Progenitor cell of endocrine pancreas (in vitro differentiated cells): ENCODE results near the gene SFT2D2. TPM values are rescaled to one million over a fixed set of nuclear protein-coding genes. Genes with fewer than 3 reads are reported as not detected.
"Not testable (repeated sequence)": the region's sequence is repeated elsewhere in the genome, so short reads cannot be mapped to it uniquely, and the experiment has no call there.

Experiments
- DNase-seq: peaks from one replicate; pipeline ENCODE4 v3.0.0; 2021; ENCODE audit warnings: low spot score; ENCODE audit not compliant: unreplicated experiment
- H3K27ac Mint-ChIP-seq: 2 replicates; pipeline ENCODE4 v1.8.0; 2021; ENCODE audit warnings: mild to moderate bottlenecking, moderate library complexity, mixed read lengths
- H3K27me3 Mint-ChIP-seq: 2 replicates; pipeline ENCODE4 v1.8.0; 2021; ENCODE audit warnings: mixed read lengths
- H3K36me3 Mint-ChIP-seq: 2 replicates; pipeline ENCODE4 v1.8.0; 2022; ENCODE audit warnings: mixed read lengths; ENCODE audit not compliant: insufficient read depth
- H3K4me1 Mint-ChIP-seq: 2 replicates; pipeline ENCODE4 v1.8.0; 2021; ENCODE audit warnings: low read depth, mixed read lengths
- H3K4me3 Mint-ChIP-seq: 2 replicates; pipeline ENCODE4 v1.8.0; 2021; ENCODE audit warnings: low read depth, mild to moderate bottlenecking, moderate library complexity, mixed read lengths
- H3K9me3 Mint-ChIP-seq: 2 replicates; pipeline ENCODE4 v1.8.0; 2021; ENCODE audit warnings: low read depth, mixed read lengths
- total RNA-seq: library from RNA; stranded (reverse); gene quantifications from 2 replicates; pipeline ENCODE4 v1.2.1, GENCODE V29; 2021
- TF ChIP-seq, protein P1 (sequence below): fragments of 200-600 bp; sonication (generic); IDR thresholded peaks from one replicate; pipeline ENCODE4 v1.5.0; 2021; ENCODE audit warnings: antibody characterized with exemption, mild to moderate bottlenecking; ENCODE audit not compliant: unreplicated experiment

SFT2D2 gene
- total RNA-seq, 1 donor from 2014 or later: 58.7 TPM

GRCh38 chr1:168206111-168206510 lies 19.7 kb upstream of the SFT2D2 start:
- Mint-ChIP-seq H3K9me3 (peaks cover 20% of the 10 kb centered on the region), H3K27ac (no peak overlapping the region), H3K4me3 (no peak overlapping the region), H3K27me3 (no peaks in the 10 kb centered on the region), H3K4me1 (no peaks in the 10 kb centered on the region), H3K36me3 (peaks cover 23% of the 10 kb centered on the region)
- DNase-seq: no peak
- TF ChIP-seq, protein P1, sequence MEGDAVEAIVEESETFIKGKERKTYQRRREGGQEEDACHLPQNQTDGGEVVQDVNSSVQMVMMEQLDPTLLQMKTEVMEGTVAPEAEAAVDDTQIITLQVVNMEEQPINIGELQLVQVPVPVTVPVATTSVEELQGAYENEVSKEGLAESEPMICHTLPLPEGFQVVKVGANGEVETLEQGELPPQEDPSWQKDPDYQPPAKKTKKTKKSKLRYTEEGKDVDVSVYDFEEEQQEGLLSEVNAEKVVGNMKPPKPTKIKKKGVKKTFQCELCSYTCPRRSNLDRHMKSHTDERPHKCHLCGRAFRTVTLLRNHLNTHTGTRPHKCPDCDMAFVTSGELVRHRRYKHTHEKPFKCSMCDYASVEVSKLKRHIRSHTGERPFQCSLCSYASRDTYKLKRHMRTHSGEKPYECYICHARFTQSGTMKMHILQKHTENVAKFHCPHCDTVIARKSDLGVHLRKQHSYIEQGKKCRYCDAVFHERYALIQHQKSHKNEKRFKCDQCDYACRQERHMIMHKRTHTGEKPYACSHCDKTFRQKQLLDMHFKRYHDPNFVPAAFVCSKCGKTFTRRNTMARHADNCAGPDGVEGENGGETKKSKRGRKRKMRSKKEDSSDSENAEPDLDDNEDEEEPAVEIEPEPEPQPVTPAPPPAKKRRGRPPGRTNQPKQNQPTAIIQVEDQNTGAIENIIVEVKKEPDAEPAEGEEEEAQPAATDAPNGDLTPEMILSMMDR: no peak

DNA sequence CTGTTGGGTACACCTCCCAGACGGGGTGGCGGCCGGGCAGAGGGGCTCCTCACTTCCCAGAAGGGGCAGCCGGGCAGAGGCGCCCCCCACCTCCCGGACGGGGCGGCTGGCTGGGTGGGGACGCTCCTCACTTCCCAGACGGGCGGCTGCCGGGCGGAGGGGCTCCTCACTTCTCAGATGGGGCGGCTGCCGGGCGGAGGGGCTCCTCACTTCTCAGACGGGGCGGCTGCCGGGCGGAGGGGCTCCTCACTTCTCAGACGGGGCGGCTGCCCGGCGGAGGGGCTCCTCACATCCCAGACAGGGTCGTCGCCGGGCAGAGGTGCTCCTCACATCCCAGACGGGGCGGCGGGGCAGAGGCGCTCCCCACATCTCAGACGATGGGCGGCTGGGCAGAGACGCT lies 18.1 kb upstream of the SFT2D2 start:
- Mint-ChIP-seq H3K9me3 (peaks cover 25% of the 10 kb centered on the region), H3K36me3 (peaks cover 23% of the 10 kb centered on the region)
- H3K27me3 Mint-ChIP-seq, H3K4me3 Mint-ChIP-seq, H3K27ac Mint-ChIP-seq, DNase-seq, H3K4me1 Mint-ChIP-seq: not testable (repeated sequence)

DNA sequence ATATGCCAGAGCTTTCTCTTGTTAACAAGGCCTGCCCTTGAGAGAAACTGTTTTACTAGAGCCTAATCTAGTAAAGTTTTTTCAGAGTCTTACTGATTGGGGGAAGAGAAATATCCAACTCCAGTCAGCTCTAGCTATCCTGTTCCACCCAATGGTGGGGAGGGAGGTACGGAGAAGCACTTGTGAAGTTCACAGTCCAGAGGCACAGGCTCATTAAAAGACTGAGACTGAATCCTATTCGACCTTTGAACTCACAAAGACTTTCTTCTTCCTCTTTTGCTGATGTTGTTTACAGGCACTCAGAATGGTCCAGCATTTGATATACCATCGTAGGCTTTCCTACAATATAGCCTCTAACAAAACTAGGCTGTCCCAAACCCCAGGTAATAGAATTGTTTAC lies 15.5 kb upstream of the SFT2D2 start:
- Mint-ChIP-seq H3K4me1 (no peaks in the 10 kb centered on the region), H3K9me3 (peaks cover 29% of the 10 kb centered on the region), H3K27me3 (no peaks in the 10 kb centered on the region), H3K4me3 (no peak overlapping the region), H3K36me3 (peaks cover 17% of the 10 kb centered on the region), H3K27ac (no peak overlapping the region)
- DNase-seq: no peak
- TF ChIP-seq, protein P1: no peak

DNA sequence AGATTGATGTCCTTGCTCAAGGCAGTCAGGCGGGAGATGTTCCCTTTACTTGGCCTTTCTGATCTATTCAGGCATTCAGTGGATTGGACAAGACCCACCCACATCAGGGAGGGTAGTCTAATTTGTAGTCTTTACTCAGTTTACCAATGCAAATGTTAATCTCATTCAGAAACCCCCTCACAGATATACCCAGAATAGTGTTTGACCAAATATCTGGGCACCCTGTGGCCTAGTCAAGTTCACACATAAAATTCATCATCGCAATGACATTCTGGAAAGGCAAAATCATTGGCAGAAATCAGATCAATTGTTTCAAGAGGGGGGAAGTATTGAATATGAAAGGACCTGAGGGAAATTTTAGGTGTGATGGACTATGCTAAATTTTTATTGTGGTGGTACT lies 12.5 kb upstream of the SFT2D2 start:
- Mint-ChIP-seq H3K4me1 (no peaks in the 10 kb centered on the region), H3K4me3 (no peak overlapping the region), H3K27ac (no peak overlapping the region), H3K27me3 (no peaks in the 10 kb centered on the region), H3K9me3 (peaks cover 25% of the 10 kb centered on the region), H3K36me3 (peaks cover 9% of the 10 kb centered on the region)
- TF ChIP-seq, protein P1: no peak
- no peak for DNase-seq

GRCh38 chr1:168216171-168216570 lies 9.6 kb upstream of the SFT2D2 start:
- Mint-ChIP-seq H3K36me3 (peaks cover 4% of the 10 kb centered on the region), H3K27ac (no peak overlapping the region), H3K27me3 (peaks cover 2% of the 10 kb centered on the region), H3K4me1 (no peaks in the 10 kb centered on the region), H3K9me3 (peaks cover 12% of the 10 kb centered on the region), H3K4me3 (no peak overlapping the region)
- TF ChIP-seq, protein P1: no peak
- no peak for DNase-seq

DNA sequence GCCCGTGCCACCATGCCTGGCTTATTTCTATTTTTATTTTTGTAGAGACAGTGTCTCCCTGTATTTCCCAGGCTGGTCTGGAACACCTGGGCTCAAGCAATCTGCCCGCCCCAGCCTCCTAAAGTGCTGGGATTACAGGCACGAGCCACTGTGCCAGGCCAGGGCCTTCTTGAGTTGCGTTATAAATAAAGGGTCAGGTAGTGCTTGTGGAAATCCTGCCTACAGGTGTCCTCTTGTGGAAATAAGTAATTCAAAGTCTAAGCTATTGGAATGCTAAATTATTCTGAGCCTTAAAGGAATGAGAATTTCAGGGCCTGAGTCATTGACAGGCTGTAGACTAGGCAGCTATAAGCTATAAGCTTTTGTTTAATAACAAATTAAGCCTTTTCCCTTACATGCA lies 8.1 kb upstream of the SFT2D2 start:
- Mint-ChIP-seq H3K27ac (no peak overlapping the region), H3K4me1 (no peaks in the 10 kb centered on the region), H3K36me3 (no peaks in the 10 kb centered on the region), H3K9me3 (peaks cover 7% of the 10 kb centered on the region), H3K4me3 (no peak overlapping the region), H3K27me3 (peaks cover 2% of the 10 kb centered on the region)
- TF ChIP-seq, protein P1: no peak
- DNase-seq: no peak
